ENCODE measurements around the gene CD8B. TPM values are rescaled to one million over a fixed set of nuclear protein-coding genes. Genes with fewer than 3 reads are reported as not detected.

CD8B gene
- total and polyA plus RNA-seq, 8 donors, result 0.39 to 3.6 (median 0.70) TPM; not detected in 1

- TF ChIP-seq, protein P1, sequence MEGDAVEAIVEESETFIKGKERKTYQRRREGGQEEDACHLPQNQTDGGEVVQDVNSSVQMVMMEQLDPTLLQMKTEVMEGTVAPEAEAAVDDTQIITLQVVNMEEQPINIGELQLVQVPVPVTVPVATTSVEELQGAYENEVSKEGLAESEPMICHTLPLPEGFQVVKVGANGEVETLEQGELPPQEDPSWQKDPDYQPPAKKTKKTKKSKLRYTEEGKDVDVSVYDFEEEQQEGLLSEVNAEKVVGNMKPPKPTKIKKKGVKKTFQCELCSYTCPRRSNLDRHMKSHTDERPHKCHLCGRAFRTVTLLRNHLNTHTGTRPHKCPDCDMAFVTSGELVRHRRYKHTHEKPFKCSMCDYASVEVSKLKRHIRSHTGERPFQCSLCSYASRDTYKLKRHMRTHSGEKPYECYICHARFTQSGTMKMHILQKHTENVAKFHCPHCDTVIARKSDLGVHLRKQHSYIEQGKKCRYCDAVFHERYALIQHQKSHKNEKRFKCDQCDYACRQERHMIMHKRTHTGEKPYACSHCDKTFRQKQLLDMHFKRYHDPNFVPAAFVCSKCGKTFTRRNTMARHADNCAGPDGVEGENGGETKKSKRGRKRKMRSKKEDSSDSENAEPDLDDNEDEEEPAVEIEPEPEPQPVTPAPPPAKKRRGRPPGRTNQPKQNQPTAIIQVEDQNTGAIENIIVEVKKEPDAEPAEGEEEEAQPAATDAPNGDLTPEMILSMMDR (IDR thresholded peaks at IDR 0.05), result no peak
- no peak for ATAC-seq
- Histone ChIP-seq H3K9me3 (peaks cover 0 to 23% of the 10 kb centered on the region in 2 donors), H3K36me3 (no peaks in the 10 kb centered on the region), H3K4me3 (no peak overlapping the region), H3K27me3 (peaks cover 33 to 40% of the 10 kb centered on the region in 2 donors), H3K27ac (no peak overlapping the region), H3K4me1 (peaks cover 12 to 17% of the 10 kb centered on the region in 2 donors)
- DNase-seq, result no peak
- intact Hi-C loops (cut with DNase I), result no loop called here
Measured at GRCh38 chr2:86794861-86795260, 66.8 kb downstream of the CD8B start.

- Histone ChIP-seq H3K27ac (no peak overlapping the region), H3K27me3 (peaks cover 44 to 52% of the 10 kb centered on the region in 2 donors), H3K36me3 (no peaks in the 10 kb centered on the region), H3K9me3 (peaks cover 0 to 23% of the 10 kb centered on the region in 2 donors), H3K4me1 (peaks cover 19 to 28% of the 10 kb centered on the region in 2 donors), H3K4me3 (no peak overlapping the region)
- TF ChIP-seq, protein P1 (IDR thresholded peaks at IDR 0.05), result no peak
- no peak for ATAC-seq
- DNase-seq, result no peak
- intact Hi-C loops (cut with DNase I), result no loop called here
Measured at GRCh38 chr2:86793752-86794151, 67.9 kb downstream of the CD8B start.

GRCh38 chr2:86791573-86791972, 70.1 kb downstream of the CD8B start:
- no peak for DNase-seq
- no peak overlapping the region for H3K27ac ChIP-seq
- no peaks in the 10 kb centered on the region for H3K36me3 ChIP-seq
- H3K27me3 ChIP-seq, result peaks cover 53 to 69% of the 10 kb centered on the region in 2 donors
- intact Hi-C loops (cut with DNase I), result no loop called here
- H3K4me3 ChIP-seq, result peak overlapping the region in 1 of 2 donors; percentile 22
- TF ChIP-seq, protein P1 (IDR thresholded peaks at IDR 0.05), result no peak
- peaks cover 0 to 12% of the 10 kb centered on the region in 2 donors for H3K9me3 ChIP-seq
- ATAC-seq, result no peak
- H3K4me1 ChIP-seq, result peaks cover 19 to 30% of the 10 kb centered on the region in 2 donors

- TF ChIP-seq, protein P1 (IDR thresholded peaks at IDR 0.05), result no peak
- ATAC-seq, result peak; percentile 40
- H3K4me3 ChIP-seq, result peak within 1 kb of the TSS in 1 of 2 donors; percentile 22
- H3K4me1 ChIP-seq, result peaks cover 19 to 30% of the 10 kb centered on the region in 2 donors
- H3K27ac ChIP-seq, result peak within 1 kb of the TSS in 1 of 2 donors; percentile 28
- no peaks in the 10 kb centered on the region for H3K36me3 ChIP-seq
- no peak for DNase-seq
- intact Hi-C loops (cut with DNase I), result no loop called here
- H3K9me3 ChIP-seq, result peaks cover 0 to 5% of the 10 kb centered on the region in 2 donors
- H3K27me3 ChIP-seq, result peaks cover 53 to 72% of the 10 kb centered on the region in 2 donors
Measured at GRCh38 chr2:86790676-86791572, 70.8 kb downstream of the CD8B start, which contains the start of gene CD8A. Gene CD8A (minus strand): TSS chr2:86790913. CDS start chr2:86790825, 88 bp downstream.

DNA sequence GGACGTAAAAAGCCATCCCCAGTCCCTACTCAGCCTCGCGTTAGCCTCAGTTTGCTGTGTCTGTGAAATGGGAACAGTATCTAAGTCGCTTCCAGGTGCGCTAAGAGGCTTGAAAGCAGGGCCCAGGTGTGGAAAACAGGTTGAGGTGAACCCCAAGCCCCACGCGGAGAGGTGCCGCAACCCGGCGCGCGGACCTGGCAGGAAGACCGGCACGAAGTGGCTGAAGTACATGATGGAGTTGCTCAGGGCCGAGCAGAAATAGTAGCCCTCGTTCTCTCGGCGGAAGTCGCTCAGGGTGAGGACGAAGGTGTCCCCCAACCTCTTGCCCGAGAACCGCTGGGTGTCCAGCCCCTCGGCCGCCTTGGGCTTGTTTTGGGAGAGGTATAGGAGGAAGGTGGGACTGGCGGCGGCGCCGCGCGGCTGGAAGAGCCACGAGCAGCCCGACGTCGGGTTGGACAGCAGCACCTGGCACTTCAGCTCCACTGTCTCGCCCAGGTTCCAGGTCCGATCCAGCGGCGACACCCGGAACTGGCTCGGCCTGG, 71.5 kb downstream of the CD8B start:
- Histone ChIP-seq H3K9me3 (no peaks in the 10 kb centered on the region), H3K4me1 (peaks cover 19 to 30% of the 10 kb centered on the region in 2 donors), H3K27me3 (peaks cover 53 to 75% of the 10 kb centered on the region in 2 donors), H3K27ac (peak overlapping the region in 1 of 2 donors; percentile 28), H3K36me3 (no peaks in the 10 kb centered on the region), H3K4me3 (peak overlapping the region in 1 of 2 donors; percentile 22)
- TF ChIP-seq, protein P1 (IDR thresholded peaks at IDR 0.05), result no peak
- DNase-seq (no peak), ATAC-seq (peak; percentile 46)
- intact Hi-C loops (cut with DNase I), result no loop called here

All from left lung (tissue), 10 donors.